ENCODE data around the gene CXorf65. TPM values are rescaled to one million over a fixed set of nuclear protein-coding genes. Genes with fewer than 3 reads are reported as not detected.

The CXorf65 gene
- total RNA-seq, result not detected
- long read RNA-seq, result 0 reads

DNA sequence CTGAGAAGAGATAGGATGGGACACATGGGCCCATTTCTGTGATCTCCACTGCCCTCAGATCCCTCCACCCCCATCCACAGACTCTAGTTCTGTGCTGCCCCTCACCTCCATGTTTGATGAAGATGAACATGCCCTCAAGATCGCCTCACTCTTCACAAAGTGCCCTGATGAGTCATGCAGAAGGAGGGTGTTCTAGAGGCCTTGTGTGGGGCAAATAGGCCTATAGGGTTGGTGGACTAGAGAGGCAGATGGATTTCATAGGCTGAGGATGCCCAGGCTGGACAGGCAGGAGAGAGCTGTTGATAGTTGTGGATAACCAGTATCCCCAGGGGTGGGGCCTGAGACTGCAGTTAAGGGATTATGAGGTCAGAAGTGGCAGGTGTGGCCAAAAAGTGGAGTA, at the start of gene CXorf65:
Gene CXorf65 (minus strand): TSS at position 314 of the 400 bp plus-strand sequence. CDS start 184 bp downstream, at position 130.
- H3K9me3 ChIP-seq, result no peaks in the 10 kb centered on the region
- no peak within 1 kb of the TSS for H3K27ac ChIP-seq
- H3K36me3 ChIP-seq, result no peaks in the 10 kb centered on the region
- intact Hi-C loops (cut with DNase I), result no loop called here
- no peak within 1 kb of the TSS for H3K4me3 ChIP-seq
- ATAC-seq (peak in 1 of 2 donors; percentile 14), DNase-seq (no peak)
- H3K4me1 ChIP-seq, result no peaks in the 10 kb centered on the region
- TF ChIP-seq, protein P1, sequence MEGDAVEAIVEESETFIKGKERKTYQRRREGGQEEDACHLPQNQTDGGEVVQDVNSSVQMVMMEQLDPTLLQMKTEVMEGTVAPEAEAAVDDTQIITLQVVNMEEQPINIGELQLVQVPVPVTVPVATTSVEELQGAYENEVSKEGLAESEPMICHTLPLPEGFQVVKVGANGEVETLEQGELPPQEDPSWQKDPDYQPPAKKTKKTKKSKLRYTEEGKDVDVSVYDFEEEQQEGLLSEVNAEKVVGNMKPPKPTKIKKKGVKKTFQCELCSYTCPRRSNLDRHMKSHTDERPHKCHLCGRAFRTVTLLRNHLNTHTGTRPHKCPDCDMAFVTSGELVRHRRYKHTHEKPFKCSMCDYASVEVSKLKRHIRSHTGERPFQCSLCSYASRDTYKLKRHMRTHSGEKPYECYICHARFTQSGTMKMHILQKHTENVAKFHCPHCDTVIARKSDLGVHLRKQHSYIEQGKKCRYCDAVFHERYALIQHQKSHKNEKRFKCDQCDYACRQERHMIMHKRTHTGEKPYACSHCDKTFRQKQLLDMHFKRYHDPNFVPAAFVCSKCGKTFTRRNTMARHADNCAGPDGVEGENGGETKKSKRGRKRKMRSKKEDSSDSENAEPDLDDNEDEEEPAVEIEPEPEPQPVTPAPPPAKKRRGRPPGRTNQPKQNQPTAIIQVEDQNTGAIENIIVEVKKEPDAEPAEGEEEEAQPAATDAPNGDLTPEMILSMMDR (IDR thresholded peaks at IDR 0.05), result no peak
- no peaks in the 10 kb centered on the region for H3K27me3 ChIP-seq (ENCODE audit: low read depth)

GRCh38 chrX:71154641-71155040, 48.1 kb upstream of the CXorf65 start:
- Histone ChIP-seq H3K36me3 (no peaks in the 10 kb centered on the region), H3K9me3 (no peaks in the 10 kb centered on the region), H3K4me1 (no peaks in the 10 kb centered on the region), H3K27ac (no peak overlapping the region), H3K4me3 (no peak overlapping the region), H3K27me3 (ENCODE audit: low read depth) (no peaks in the 10 kb centered on the region)
- no peak for DNase-seq
- ATAC-seq, result no peak
- intact Hi-C loops (cut with DNase I), result no loop called here
- TF ChIP-seq, protein P1 (IDR thresholded peaks at IDR 0.05), result no peak

DNA sequence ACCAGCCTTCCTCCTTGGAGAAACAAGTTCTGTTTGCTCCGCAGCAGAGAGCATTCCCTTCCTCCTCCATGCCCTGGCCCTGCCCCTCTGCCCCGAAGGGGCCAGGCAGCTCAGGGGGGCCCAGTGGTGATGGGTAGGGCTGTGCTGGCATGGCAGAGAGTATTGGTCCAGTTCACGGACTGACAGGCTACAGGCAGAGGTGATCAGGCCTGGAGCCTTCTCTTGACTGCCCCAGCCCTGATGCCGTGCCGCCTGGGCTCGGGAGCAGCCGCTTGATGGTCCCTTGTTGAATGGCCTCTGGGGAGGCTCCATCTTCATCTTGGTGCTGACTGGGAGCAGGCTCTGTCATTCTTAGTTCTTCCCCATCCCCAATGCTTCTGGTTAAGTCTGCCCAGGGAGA, 47.7 kb upstream of the CXorf65 start:
- no peaks in the 10 kb centered on the region for H3K4me1 ChIP-seq
- no peak overlapping the region for H3K27ac ChIP-seq
- no peaks in the 10 kb centered on the region for H3K27me3 ChIP-seq (ENCODE audit: low read depth)
- no peaks in the 10 kb centered on the region for H3K36me3 ChIP-seq
- TF ChIP-seq, protein P1 (IDR thresholded peaks at IDR 0.05), result no peak
- DNase-seq (no peak), ATAC-seq (no peak)
- no peak overlapping the region for H3K4me3 ChIP-seq
- intact Hi-C loops (cut with DNase I), result no loop called here
- H3K9me3 ChIP-seq, result no peaks in the 10 kb centered on the region

DNA sequence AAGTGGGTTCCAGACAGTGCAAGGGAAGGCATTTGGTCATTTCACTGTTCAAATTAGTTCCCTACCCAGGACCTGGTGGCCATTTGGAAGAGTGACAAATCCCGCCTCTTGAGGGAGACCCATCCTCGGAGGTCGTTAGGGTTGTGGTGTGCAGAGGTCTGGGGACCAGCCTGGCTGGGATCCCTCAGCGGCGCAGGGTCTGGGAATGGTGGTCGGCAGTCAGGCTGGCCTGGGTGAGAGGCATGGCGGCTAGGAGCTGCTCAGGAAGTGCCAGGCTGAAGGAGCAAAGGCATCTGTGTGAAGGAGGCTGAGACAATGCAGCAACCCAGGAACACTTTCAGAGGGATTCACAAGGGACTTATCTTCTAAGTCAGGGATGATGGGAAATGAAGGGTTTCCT, 44.8 kb upstream of the CXorf65 start:
- Histone ChIP-seq H3K27ac (no peak overlapping the region), H3K27me3 (ENCODE audit: low read depth) (no peaks in the 10 kb centered on the region), H3K9me3 (no peaks in the 10 kb centered on the region), H3K4me3 (no peak overlapping the region), H3K36me3 (no peaks in the 10 kb centered on the region), H3K4me1 (no peaks in the 10 kb centered on the region)
- DNase-seq (no peak), ATAC-seq (no peak)
- TF ChIP-seq, protein P1 (IDR thresholded peaks at IDR 0.05), result no peak
- intact Hi-C loops (cut with DNase I), result no loop called here

DNA sequence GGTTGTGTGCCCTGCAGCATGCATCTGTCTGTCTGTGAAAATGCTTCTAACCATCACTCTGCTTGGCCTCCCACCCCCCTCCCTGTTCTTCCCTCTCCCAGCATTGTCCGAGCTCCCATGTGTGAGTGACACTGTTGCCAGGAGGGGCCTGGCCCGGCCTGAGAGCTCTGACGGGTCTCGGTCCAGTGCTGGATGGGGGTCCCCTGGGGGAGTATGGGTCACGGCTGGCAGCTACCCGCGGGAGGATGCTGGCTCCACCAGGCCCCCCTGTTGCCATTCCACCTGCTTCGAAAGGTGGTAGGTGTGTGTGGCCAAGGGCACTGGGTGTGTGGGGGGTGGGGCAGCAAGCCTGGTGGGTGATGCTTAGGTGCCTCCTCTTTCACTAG, 41.7 kb upstream of the CXorf65 start:
- TF ChIP-seq, protein P1 (IDR thresholded peaks at IDR 0.05), result no peak
- ATAC-seq (no peak), DNase-seq (no peak)
- H3K27ac ChIP-seq, result no peak overlapping the region
- H3K4me1 ChIP-seq, result no peaks in the 10 kb centered on the region
- no peaks in the 10 kb centered on the region for H3K27me3 ChIP-seq (ENCODE audit: low read depth)
- H3K9me3 ChIP-seq, result no peaks in the 10 kb centered on the region
- no peaks in the 10 kb centered on the region for H3K36me3 ChIP-seq
- H3K4me3 ChIP-seq, result no peak overlapping the region
- intact Hi-C loops (cut with DNase I), result no loop called here

All from lower lobe of right lung (tissue), 2 donors.